Cardiac fibroblast (primary cell): ENCODE measurements around the gene ALPP.

Source experiments
- DNase-seq, 2 donors: peaks; one replicate each; pipeline versions ENCODE4 v3.0.0 to v3.0.0-alpha.2; 2010; ENCODE audit warnings: low read depth in 2 of 2
- H3K4me3 ChIP-seq, 2 donors: replicated peaks in 1 of 2; 1 replicate in 1 of 2; 2 replicates in 1 of 2; pipeline ENCODE4 v1.5.1; 2011; ENCODE audit warnings: low read depth in 2 of 2, low read length in 2 of 2, mild to moderate bottlenecking in 2 of 2, moderate library complexity in 1 of 2
- CTCF ChIP-seq: IDR thresholded peaks from one replicate; pipeline ENCODE4 v1.5.1; 2011; ENCODE audit warnings: low read depth, mild to moderate bottlenecking, low read length, inconsistent platforms

ALPP gene

GRCh38 chr2:232339121-232340081, 39.1 kb upstream of the ALPP start:
- DNase-seq = no peak
- peak; percentile 17 for TF ChIP-seq CTCF
- H3K4me3 ChIP-seq = no peak overlapping the region

GRCh38 chr2:232340171-232340935, 38.2 kb upstream of the ALPP start:
- no peak overlapping the region for H3K4me3 ChIP-seq
- DNase-seq = no peak
- no peak for TF ChIP-seq CTCF

GRCh38 chr2:232341061-232341738, 37.4 kb upstream of the ALPP start:
- DNase-seq = no peak
- H3K4me3 ChIP-seq = no peak overlapping the region
- TF ChIP-seq CTCF = no peak

GRCh38 chr2:232341739-232342126, 36.8 kb upstream of the ALPP start:
- no peak for DNase-seq
- no peak for TF ChIP-seq CTCF
- no peak overlapping the region for H3K4me3 ChIP-seq

- H3K4me3 ChIP-seq = no peak overlapping the region
- no peak for DNase-seq
- no peak for TF ChIP-seq CTCF
These were observed 35.7 kb upstream of the ALPP start for GRCh38 chr2:232342635-232343565.

- TF ChIP-seq CTCF = no peak
- no peak for DNase-seq
- no peak overlapping the region for H3K4me3 ChIP-seq
These were observed 34.7 kb upstream of the ALPP start for GRCh38 chr2:232343821-232344220.
